ENCODE measurements around the gene UBASH3A.

The UBASH3A gene, protein sequence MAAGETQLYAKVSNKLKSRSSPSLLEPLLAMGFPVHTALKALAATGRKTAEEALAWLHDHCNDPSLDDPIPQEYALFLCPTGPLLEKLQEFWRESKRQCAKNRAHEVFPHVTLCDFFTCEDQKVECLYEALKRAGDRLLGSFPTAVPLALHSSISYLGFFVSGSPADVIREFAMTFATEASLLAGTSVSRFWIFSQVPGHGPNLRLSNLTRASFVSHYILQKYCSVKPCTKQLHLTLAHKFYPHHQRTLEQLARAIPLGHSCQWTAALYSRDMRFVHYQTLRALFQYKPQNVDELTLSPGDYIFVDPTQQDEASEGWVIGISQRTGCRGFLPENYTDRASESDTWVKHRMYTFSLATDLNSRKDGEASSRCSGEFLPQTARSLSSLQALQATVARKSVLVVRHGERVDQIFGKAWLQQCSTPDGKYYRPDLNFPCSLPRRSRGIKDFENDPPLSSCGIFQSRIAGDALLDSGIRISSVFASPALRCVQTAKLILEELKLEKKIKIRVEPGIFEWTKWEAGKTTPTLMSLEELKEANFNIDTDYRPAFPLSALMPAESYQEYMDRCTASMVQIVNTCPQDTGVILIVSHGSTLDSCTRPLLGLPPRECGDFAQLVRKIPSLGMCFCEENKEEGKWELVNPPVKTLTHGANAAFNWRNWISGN

DNA sequence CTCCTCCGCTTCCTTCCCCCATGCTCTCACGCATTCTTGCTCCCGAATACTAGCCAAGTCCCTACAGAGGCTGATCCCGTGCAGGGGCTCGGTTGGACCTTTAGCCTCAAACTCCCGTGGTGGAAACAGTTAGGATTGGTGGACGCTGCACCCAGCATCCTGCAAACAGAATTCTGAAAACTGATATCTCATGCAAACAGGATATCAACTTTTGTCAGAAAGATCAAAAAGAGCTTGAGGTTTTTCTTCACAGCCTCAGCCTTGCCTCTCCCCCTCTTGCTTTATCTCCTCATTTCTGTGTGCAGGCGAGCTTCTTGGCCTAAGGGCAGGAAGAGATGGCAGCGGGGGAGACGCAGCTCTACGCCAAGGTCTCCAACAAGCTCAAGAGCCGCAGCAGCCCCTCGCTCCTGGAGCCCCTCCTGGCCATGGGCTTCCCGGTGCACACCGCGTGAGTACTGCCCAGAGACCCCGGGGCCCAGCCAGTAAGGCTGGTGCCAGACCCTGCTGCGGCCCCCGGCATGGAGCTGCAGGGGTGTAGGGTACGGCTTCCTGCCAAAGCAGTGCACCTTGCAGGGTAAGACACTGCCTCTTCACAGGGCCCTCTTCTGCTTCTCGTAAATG is at the start of gene UBASH3A:
Gene UBASH3A (plus strand): TSS at position 292 of the 621 bp plus-strand sequence. CDS start 44 bp downstream, at position 336.
- DNase-seq (ENCODE audit: low read depth), result no peak

DNA sequence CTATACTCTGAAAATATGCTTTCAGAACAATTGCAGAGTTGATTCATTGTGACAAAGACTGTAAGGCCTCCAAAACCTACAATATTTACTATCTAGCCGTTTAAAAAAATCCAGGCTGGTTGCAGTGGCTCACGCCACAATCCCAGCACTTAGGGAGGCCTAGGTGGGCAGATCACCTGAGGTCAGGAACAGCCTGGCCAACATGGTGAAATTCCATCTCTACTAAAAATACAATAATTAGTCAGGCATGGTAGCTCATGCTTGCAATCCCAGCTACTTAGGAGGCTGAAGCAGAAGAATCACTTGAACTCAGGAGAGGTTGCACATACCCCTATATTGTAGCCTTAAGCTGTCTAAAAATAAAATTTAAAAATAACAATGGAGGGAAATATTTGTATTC is 47.7 kb upstream of the UBASH3A start:
- no peak for DNase-seq (ENCODE audit: low read depth)

DNA sequence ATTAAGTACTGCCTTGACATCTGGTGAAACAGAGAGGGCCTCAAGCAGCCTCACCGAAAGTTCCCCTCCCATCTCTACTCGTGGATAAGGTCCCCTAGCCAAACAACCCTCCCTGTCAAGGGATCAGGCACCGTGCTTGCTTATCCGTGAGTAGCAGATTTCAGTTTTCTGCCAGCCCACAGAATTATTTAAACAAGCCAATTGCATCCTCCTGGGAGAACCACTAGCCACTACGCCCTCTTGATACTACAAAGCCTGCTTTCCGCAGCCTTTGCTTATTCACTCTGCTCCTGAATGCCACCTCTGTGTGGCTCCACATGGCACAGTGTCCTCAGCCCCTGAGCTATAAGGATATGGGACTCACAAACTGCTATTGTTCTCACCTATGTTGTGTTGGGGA is 47.1 kb upstream of the UBASH3A start:
- no peak for DNase-seq (ENCODE audit: low read depth)

DNA sequence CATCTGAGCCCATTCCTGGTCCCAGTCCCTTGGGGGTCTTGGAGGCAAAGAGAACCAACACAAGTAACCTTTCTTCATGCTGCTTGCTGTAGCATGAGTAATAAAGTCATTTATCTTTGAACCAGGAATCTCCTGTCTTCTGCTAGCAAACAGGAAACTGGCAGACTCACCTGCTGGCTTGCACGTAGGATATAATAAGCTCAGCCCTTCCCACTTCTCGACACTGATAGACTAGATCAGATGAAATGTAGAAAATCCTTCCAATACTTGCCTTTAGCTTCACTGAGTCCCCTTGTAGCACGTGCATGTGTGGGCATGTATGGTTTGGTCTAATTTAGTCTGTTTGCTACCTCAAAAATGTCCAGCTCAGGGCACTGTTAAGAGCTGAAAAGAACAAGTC is 46.4 kb upstream of the UBASH3A start:
- no peak for DNase-seq (ENCODE audit: low read depth)

DNA sequence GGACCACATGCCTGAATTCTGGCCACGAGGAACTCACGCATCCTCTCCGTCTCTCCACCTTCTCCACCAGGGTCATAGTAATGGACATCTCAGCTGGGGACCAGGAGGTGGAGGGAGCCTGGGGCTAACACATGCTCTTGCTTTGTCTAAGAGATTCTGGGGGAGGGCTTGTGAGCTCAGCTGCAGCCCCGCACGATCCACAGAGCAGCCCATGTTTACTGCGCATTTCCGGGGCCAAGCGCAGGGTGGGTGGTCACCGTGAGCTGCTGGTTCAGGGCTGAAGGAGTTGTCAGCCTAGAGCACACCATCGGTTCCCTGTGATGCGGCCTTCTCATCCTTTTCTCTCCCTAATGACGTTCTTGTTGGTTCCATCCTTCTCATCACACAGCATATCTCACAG is 45.4 kb upstream of the UBASH3A start:
- DNase-seq (ENCODE audit: low read depth), result no peak

DNA sequence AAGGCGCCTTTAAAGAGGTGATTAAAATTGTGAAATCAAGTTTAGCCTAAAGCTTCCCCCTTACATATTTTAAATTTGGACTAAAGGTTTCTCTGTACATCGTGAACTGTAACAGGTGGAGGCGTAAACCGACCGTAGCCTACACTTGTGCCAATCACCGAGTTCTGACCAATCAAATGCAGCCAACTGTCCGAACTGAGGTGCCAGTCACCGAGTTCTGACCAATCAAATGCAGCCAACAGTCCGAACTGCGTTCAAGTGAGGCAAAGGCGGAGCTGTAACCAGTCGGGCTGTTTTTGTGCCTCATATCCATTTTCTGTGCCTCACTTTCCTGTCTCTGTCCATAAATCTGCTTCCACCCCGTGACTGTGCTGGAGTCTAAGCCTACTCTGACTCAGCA is 44.8 kb upstream of the UBASH3A start:
- DNase-seq (ENCODE audit: low read depth), result no peak

DNA sequence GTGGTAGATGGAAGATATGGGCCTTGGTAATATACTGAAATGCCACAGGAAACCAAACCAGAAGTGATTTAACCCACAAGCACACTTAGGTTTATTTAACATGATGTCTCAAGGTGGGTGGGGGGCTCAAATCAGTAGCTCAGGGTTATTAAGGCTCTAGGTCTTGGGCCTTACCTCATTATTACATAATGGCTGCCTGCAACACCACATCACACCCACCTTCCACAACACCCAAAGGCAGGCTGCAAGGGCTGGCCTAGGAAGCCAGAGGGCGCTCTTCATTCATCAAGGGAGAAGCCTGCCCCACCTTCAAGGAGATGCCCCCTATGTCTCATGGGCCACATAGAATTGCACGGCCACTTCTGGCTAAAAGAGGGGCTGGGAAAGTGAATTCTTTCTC is 43.4 kb upstream of the UBASH3A start:
- no peak for DNase-seq (ENCODE audit: low read depth)

DNA sequence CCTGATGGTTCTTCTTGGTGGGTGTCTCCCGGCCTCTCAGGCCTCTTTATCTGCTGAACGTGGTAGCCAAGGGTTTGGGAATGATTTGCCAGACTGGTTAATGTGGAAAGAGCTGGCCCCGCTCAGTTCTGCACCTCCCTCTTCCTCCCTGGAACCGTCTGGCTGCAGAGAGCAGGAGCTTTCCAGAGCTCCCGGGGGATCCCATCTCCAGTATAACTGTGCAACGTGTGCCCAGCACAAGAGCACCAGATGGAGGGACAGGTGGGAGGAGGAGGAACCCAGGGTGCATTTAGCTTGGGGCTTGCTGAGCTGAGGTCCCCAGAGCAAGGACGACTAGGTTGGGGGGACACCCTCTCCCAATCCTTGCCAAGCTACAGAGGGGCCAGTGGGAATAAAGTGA is 42.4 kb upstream of the UBASH3A start:
- no peak for DNase-seq (ENCODE audit: low read depth)

DNA sequence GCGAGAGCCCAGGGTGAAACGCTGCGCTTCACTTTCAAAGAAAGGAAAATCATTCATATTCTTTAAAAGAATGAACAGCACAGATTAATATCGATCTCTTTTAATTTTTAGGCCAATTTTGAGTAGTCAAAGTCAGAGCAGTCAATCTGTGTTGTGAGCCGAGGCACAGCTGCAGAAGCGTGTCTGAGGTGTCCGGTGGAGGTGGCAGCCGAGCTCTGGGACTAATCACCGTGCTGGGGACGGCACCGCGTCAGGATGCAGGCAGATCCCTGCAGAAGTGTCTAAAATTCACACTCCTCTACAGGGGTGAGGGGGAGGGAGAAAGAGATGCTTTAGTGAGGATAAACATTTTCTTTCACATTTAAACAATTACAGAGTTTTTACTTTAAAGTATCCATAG is 41.5 kb upstream of the UBASH3A start:
- no peak for DNase-seq (ENCODE audit: low read depth)

DNA sequence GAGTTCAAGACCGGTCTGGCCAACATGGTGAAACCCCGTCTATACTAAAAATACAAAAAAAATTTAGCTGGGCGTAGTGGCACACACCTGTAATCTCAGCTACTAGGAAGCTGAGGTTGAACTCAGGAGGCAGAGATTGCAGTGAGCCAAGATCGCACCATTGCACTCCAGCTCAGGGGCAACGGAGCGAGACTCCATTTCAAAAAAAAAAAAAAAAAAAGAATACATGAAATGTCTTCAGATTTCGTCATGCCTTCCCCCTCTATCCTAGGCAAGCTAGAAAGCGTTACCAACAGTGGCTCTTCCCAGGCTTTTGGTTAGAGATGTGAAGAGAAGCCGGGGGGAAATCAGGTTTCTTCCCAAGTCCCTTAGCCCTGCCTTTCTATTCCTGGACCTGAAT is 41.0 kb upstream of the UBASH3A start:
- DNase-seq (ENCODE audit: low read depth), result no peak

DNA sequence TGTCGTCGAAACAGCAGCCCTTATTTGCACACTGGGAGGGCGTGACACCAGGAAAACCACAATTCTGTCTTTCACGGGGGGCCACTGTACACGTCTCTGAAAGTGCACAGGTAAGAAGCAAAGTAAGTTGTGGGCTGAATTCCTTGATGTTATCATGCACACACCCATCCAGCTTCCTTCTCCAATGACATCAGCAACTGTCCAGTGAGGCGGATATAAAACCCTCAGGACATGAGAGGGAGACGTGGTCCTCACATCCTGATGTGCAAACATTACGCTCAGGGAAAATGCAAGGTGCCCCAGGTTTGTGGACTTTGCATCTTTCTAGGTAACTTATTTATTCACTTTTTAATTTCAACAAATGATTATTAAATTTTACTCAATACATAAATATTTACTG is 40.4 kb upstream of the UBASH3A start:
- DNase-seq (ENCODE audit: low read depth), result no peak

DNA sequence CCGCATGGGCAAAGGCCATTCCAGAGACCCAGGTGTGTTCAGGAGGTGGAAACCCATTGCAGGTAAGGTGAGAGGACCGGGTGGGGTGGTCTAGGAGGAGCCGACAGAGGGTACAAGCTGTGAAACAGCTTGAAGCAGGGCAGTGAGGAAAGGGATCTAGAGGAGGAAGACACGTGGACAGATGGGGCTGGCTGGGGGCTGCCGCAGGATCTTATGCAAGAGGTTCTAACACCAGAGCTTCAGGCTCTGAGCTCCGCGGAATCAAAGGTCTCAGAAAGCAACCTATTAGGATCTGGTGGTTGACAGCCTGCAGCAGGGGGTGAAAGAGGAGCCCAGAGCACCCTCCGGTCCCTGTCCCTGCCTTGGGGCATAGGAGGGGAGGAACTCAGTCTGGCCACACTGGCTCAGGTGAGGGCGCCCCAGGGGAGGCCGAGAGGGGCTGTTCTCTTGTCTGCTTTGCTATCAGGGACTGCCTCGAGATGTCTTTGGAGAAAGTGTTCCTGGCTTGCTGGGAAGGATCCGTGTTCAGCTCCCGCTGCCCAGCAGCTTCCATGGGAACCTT is 39.3 kb upstream of the UBASH3A start:
- DNase-seq (ENCODE audit: low read depth), result no peak

DNA sequence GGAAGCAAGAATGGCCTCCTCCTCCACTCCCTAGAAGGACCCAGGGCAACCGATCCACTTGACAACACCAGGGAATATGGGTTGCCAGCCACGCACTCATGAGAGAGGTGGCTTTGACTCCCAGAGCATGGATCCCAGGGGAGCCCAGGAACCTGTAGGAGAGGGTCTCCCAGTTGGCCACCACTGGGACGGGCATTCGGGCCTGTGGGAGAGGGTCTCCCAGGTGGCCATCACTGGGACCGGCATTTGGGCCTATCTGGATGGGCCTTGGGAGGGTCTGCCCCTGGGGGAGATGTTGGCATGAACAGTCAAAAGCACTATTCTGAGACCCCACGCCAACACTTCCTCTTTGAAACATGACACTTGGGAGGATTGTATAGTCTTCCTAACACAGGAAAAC is 37.9 kb upstream of the UBASH3A start:
- DNase-seq (ENCODE audit: low read depth), result no peak

DNA sequence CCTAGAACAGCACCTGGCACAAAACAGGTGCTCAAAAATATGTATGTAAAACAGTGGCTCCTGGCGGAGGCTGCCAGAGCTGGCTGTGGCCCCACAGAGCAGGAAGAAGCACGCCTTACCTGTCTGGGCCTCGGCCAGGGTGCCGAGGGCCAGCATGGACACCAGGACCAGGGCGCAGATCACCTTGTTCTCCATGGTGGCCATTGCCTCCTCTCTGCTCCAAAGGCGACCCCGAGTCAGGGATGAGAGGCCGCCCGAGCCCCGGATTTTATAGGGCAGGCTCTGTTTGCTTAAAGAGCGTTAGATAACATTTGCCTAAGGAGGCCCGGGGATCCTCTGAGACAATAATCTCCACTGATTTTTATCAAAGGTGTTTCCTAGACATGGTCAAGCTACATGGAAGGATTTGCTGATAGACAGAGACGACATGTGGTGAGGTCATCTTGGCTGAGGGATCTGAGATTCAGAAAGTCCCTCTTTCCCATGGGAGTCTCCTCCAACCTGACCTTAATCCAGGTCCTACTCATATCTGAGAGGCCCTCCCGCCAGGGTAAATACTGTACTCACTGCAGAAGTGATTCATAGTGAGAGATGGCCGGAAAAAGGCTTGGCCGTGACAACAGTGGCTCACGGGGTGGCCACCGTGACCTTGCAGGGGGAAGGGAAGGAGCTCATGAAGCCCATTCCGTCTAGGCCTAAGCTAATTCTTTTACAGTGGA is 37.3 kb upstream of the UBASH3A start, which contains the start of gene TFF1:
Gene TFF1 (minus strand): TSS at position 244 of the 719 bp plus-strand sequence. CDS start 40 bp downstream, at position 204.
- no peak for DNase-seq (ENCODE audit: low read depth)

DNA sequence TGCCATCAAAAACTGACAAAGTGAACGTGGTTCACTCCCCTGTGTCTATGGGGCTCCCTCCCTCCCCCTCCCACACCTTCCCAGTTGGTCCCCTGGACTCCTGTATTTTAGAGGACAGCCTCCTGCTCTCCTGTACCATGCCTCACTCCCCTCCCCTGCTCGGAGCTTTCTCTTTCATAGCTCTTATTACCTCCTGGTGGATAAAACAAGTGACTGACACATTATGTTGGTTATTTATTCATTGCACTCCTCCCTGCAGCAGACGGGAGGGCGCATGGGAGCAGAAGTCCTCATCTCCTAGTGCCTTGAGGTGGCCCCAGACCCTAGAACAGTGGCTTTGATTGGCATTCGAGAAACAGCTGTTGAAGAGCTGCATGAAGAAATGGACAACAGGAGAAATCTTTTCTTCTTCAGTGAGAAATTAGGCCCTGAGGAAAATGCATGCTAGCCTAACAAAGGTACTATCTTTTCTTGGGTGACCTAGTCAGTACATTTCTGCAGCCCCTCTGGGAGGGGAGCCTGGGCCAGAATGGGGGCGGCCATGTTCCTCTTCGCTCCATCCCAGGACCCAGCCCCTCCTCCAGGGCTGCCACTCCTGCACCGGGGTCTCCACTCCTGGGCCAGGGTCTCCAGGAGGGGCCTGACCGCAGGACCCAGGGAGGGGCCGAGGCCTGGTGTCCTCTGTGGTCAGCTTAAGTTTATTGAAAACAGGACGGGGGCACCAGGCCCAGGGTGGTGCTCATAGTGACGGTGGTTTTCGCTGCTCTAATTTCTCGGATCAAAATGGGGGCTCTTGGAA is 36.1 kb upstream of the UBASH3A start:
- no peak for DNase-seq (ENCODE audit: low read depth)

DNA sequence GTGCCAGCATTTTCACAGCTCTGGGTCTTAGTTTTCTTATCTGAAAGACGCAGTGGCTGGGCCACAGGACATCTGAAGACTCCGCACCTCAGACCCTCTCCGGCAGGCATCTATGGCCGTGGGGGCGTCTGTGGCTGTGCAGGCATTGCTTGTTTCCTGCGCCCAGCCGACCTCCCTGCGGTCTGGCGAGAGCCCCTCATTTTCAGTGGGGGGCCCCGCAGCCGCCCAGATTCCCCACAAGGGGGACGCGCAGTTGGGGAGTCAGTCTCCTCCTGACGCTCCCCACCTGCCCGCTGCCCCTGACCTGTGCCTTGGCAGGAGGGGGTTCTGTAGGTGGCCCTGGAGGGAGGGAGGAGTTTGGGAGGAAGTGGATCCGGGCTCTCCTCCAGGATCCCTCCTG is 33.9 kb upstream of the UBASH3A start:
- no peak for DNase-seq (ENCODE audit: low read depth)

DNA sequence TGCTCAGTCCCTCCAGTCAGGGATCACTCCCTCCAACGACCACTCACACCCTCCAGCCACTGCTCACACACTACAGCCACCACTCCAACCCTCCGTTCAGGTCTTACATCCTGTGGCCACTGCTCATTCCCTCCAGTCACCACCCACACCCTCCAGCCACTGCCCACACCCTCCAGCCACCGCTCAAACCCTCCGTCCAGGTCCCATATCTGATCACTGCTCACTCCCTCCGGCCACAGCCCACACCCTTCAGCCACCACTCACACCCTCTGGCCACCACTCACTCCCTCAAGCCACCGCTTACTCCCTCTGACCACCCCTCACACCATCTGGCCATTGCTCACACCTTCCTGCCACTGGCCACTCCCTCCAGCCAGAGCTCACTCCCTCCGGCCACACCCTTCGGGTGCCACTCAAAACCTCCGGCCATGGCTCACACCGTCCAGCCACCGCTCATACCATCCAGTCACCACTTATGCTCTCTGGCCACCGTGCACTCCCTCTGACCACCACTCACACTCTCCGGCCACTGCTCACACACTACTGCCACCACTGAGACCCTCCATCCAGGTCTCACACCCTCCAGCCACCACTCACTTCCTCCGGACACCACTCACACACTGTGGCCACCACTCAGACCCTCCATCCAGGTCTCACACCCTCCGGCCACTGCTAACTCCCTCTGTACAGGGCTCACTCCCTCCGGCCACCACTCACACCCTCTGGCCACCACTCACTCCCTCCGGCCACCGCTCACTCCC is 32.6 kb upstream of the UBASH3A start:
- no peak for DNase-seq (ENCODE audit: low read depth)

DNA sequence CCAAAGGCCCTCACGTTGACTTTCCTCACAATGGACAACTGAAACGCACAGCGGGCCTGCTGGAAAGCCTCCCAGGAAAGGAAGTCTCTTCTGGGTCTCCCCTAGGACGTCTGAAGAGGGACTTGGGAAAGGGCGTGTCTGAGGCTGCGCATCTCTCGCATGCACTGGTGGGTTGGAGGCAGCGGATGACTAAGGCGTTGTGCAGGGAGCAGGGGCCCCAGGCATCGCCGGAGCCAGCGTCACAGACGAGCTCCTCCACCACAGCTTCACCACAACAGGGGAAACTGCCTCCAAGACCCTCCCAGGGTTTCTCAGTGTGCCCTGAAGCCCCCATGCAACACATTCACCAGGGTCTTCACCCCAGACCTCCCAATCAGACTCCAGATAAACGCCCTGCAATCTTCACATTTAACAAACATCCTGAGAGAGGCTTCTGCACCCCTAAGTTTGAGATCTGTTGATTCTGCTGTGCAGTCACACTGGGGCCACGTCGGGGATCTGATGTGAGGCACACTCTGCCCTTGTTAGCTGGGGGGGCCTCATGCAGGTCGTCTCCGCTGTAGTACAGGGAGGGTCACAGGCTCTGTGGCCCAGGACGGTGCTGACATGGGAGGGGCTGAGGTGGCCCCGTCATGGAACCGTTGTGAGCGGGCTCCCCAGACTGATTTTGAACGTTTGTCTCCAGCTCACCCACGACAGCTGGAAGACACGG is 30.4 kb upstream of the UBASH3A start:
- DNase-seq (ENCODE audit: low read depth), result no peak

DNA sequence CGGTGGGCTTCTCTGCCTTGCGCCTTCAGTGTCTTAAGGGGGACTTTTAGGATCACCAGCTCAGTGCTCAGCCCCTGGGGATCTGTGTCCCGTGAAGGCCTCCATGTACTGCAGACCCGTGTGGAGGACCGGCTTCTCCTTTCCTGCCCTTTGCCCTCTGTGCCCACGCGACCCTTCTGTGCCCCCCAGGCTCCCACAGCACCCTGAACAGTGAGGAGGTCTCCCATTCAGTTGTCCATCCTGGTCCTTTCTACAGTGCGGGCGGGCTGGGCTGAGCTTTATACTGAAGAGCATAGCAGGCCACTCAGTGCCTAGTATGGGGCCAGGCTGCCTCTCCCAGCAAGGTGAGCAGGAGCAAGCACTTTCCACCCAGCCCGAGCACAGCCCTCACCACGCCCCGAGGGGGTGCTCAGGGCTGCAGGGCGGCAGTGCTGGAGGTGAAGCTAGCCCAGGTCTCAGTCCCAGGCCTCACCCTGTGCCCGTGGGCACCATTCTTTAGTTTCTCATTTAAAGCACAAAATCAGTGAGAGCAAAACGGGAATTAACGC is 29.7 kb upstream of the UBASH3A start:
- no peak for DNase-seq (ENCODE audit: low read depth)

DNA sequence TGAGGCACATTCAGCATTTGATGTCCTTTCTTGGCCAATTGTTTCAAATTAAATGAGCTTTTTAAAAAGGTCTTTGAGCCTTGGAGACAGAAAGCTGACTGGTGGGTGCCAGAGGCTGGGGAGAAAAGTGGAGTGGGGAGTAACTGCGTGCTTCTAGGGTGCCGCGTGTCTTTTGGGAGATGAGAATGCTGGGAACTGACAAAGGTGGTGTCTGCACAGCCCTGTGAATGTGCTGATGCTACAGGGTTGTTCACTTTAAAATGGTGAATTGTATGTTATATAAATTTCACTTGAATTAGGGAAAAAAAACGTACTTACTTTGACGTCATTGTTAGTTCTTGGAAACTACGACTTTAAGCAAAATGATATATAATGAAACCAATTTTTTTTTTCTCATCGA is 29.2 kb upstream of the UBASH3A start:
- DNase-seq (ENCODE audit: low read depth), result no peak
